Spleen (tissue), 11 donors: ENCODE data around the gene IL33. TPM values are rescaled to one million over a fixed set of nuclear protein-coding genes. Genes with fewer than 3 reads are reported as not detected.

Experiments
- DNase-seq: peaks from one replicate; pipeline ENCODE4 v3.0.0-alpha.2; 2020
- H3K27ac ChIP-seq, 8 donors: fragments of 200-600 bp; sonication (generic) in 7 of 8; 1 replicate in 4 of 8; 2 replicates in 4 of 8; pipeline versions ENCODE4 v1.5.0 to v1.8.0; 2016 to 2021; ENCODE audit warnings: inconsistent platforms in 4 of 8, mild to moderate bottlenecking in 4 of 8, moderate library complexity in 1 of 8
- H3K27me3 ChIP-seq, 7 donors: fragments of 200-600 bp; sonication (generic) in 6 of 7; replicated peaks in 1 of 7; 1 replicate in 4 of 7; 2 replicates in 3 of 7; pipeline versions ENCODE4 v1.5.0 to v1.8.0; 2016 to 2021; ENCODE audit warnings: inconsistent platforms in 3 of 7, mild to moderate bottlenecking in 1 of 7
- H3K36me3 ChIP-seq, 6 donors: fragments of 200-600 bp; sonication (generic) in 5 of 6; 1 replicate in 4 of 6; 2 replicates in 2 of 6; pipeline versions ENCODE4 v1.5.0 to v1.8.0; 2016 to 2021; ENCODE audit warnings: inconsistent platforms in 2 of 6
- H3K4me1 ChIP-seq, 6 donors: fragments of 200-600 bp; sonication (generic) in 5 of 6; 1 replicate in 3 of 6; 2 replicates in 3 of 6; pipeline versions ENCODE4 v1.5.0 to v1.8.0; 2016 to 2021; ENCODE audit warnings: inconsistent platforms in 3 of 6
- H3K4me3 ChIP-seq, 8 donors: fragments of 200-600 bp; sonication (generic) in 7 of 8; 1 replicate in 4 of 8; 2 replicates in 4 of 8; pipeline versions ENCODE4 v1.5.0 to v1.8.0; 2016 to 2021; ENCODE audit warnings: inconsistent platforms in 4 of 8, mild to moderate bottlenecking in 4 of 8, moderate library complexity in 2 of 8
- H3K9me3 ChIP-seq, 8 donors: fragments of 200-600 bp; sonication (generic) in 7 of 8; 1 replicate in 4 of 8; 2 replicates in 4 of 8; pipeline versions ENCODE4 v1.5.0 to v1.8.0; 2016 to 2021; ENCODE audit warnings: inconsistent platforms in 4 of 8
- POLR2A ChIP-seq, 3 donors: fragments of 450-650 bp; IDR thresholded peaks; one replicate each; pipeline ENCODE4 v1.5.1; 2017; ENCODE audit warnings: antibody characterized with exemption in 3 of 3, mild to moderate bottlenecking in 1 of 3
- POLR2AphosphoS5 ChIP-seq, 3 donors: sonication (generic); formaldehyde crosslinking; IDR thresholded peaks; one replicate each; pipeline ENCODE4 v1.5.1; 2017; ENCODE audit warnings: antibody characterized with exemption in 3 of 3
- WGBS, 5 donors: extraction: QIAGEN DNeasy Blood & Tissue Kit in 3 of 5; methylation state at CpG; one replicate each; pipeline versions ENCODE4 v1.1.5 to v1.1.7; 2013 to 2018; 5-methylcytosine and 5-hydroxymethylcytosine counted together
- intact Hi-C: fragments of 100-400 bp; cut with DNase I; formaldehyde crosslinking; loops from one replicate; pipeline ENCODE4 v1.15.0; 2023; ENCODE audit warnings: low total_unique reads
- polyA plus RNA-seq, 3 donors: library from polyadenylated mRNA; stranded (reverse); fragments of 200-250 nt; gene quantifications; one replicate each; pipeline ENCODE4 v1.2.1, GENCODE V29; 2013
- total RNA-seq, 7 donors: library from RNA; depleted of rRNA in 3 of 7; stranded (reverse); fragments of >200 nt in 3 of 7; fragmentation: NEBNext Ultra II Directional in 4 of 7; extraction: Animal tissue kit (Norgen Biotek cat#: 25700) in 4 of 7; gene quantifications; one replicate each; pipeline versions ENCODE4 v1.1.0 to v1.2.1, GENCODE V29; 2016 to 2021
- TF ChIP-seq, protein P1 (sequence below), 11 experiments: fragments of 200-600 bp in 7 of 11; fragments of 450-650 bp in 4 of 11; sonication (generic) in 4 of 11; IDR thresholded peaks in 8 of 11; conservative IDR thresholded peaks in 3 of 11; 1 replicate in 7 of 11; 2 replicates in 4 of 11; pipeline versions ENCODE4 v1.4.0 to v1.8.0; 2016 to 2021; ENCODE audit warnings: antibody characterized with exemption in 11 of 11, inconsistent platforms in 4 of 11, mild to moderate bottlenecking in 1 of 11
- donor health status: healthy with polysubstance abuse.
- donor health status: DM: no; HTN: no; CAD: no; lungs with moderate emphysema.
- donor health status: DM: no; HTN: no; CAD: no.
- donor health status: Bipolar disorder and iron deficiency.
- donor health status: healthy.
- donor health status: DM: no; HTN: no; CAD: no.
- donor health status: DM: yes; HTN: yes; CAD: no.

The IL33 gene
- total and polyA plus RNA-seq, 10 donors, result 2.7 to 18.9 (median 11.2) TPM

DNA sequence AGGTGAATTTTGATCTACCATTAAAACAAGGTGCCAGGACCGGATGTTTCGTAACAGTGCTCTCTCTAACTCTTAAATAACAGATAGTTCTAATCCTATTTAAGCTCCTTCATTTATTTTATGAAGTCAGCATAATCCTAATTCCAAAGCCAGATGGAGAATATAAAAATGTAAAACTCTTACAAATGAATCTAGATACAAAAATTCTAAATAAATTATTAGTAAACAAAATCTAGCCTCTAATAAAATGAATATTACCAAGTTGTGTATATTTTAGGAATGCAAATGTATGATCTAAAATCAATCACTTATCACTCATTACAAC, 32.4 kb upstream of the IL33 start:
- Histone ChIP-seq H3K4me1 (no peaks in the 10 kb centered on the region), H3K9me3 (no peaks in the 10 kb centered on the region), H3K36me3 (no peaks in the 10 kb centered on the region), H3K27ac (no peak overlapping the region), H3K4me3 (no peak overlapping the region), H3K27me3 (no peaks in the 10 kb centered on the region)
- intact Hi-C loops, result no loop called here
- 87 to 97% (median 95%) methylated on average over 2 of the region's 2 CpGs for WGBS, 5 donors
- no peak for DNase-seq
- no peak for TF ChIP-seq POLR2A (IDR thresholded peaks at IDR 0.05)
- TF ChIP-seq, protein P1, sequence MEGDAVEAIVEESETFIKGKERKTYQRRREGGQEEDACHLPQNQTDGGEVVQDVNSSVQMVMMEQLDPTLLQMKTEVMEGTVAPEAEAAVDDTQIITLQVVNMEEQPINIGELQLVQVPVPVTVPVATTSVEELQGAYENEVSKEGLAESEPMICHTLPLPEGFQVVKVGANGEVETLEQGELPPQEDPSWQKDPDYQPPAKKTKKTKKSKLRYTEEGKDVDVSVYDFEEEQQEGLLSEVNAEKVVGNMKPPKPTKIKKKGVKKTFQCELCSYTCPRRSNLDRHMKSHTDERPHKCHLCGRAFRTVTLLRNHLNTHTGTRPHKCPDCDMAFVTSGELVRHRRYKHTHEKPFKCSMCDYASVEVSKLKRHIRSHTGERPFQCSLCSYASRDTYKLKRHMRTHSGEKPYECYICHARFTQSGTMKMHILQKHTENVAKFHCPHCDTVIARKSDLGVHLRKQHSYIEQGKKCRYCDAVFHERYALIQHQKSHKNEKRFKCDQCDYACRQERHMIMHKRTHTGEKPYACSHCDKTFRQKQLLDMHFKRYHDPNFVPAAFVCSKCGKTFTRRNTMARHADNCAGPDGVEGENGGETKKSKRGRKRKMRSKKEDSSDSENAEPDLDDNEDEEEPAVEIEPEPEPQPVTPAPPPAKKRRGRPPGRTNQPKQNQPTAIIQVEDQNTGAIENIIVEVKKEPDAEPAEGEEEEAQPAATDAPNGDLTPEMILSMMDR (IDR thresholded peaks at IDR 0.05 in 8 of 11, conservative IDR thresholded peaks at IDR 0.05 in 3 of 11), result no peak
- TF ChIP-seq POLR2AphosphoS5 (IDR thresholded peaks at IDR 0.05), result no peak

DNA sequence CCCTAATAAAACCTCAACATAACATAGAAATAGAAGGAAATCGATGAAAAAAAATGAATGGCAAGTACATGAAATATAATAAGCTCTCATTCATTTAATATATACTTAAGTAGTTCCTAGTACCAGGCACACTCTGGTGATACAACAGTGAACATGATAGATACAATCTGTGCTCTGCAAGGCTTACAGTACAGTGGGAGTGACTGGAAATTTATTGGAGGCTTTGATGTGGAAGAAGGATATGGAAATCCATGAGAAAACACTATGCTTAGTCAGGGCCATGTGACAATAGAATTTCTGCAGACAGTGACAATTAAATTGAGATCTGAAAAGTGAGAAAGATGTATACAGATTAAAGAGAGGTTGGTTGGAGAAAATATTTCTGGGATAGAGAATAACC, 32.0 kb upstream of the IL33 start:
- no peak overlapping the region for H3K4me3 ChIP-seq
- H3K4me1 ChIP-seq, result no peaks in the 10 kb centered on the region
- intact Hi-C loops, result no loop called here
- H3K27me3 ChIP-seq, result no peaks in the 10 kb centered on the region
- H3K36me3 ChIP-seq, result no peaks in the 10 kb centered on the region
- H3K27ac ChIP-seq, result no peak overlapping the region
- no peak for DNase-seq
- TF ChIP-seq, protein P1 (IDR thresholded peaks at IDR 0.05 in 8 of 11, conservative IDR thresholded peaks at IDR 0.05 in 3 of 11), result no peak
- no peak for TF ChIP-seq POLR2A (IDR thresholded peaks at IDR 0.05)
- no peak for TF ChIP-seq POLR2AphosphoS5 (IDR thresholded peaks at IDR 0.05)
- 77 to 84% (median 83%) methylated on average over 1 of the region's 1 CpG for WGBS, 5 donors
- H3K9me3 ChIP-seq, result no peaks in the 10 kb centered on the region

DNA sequence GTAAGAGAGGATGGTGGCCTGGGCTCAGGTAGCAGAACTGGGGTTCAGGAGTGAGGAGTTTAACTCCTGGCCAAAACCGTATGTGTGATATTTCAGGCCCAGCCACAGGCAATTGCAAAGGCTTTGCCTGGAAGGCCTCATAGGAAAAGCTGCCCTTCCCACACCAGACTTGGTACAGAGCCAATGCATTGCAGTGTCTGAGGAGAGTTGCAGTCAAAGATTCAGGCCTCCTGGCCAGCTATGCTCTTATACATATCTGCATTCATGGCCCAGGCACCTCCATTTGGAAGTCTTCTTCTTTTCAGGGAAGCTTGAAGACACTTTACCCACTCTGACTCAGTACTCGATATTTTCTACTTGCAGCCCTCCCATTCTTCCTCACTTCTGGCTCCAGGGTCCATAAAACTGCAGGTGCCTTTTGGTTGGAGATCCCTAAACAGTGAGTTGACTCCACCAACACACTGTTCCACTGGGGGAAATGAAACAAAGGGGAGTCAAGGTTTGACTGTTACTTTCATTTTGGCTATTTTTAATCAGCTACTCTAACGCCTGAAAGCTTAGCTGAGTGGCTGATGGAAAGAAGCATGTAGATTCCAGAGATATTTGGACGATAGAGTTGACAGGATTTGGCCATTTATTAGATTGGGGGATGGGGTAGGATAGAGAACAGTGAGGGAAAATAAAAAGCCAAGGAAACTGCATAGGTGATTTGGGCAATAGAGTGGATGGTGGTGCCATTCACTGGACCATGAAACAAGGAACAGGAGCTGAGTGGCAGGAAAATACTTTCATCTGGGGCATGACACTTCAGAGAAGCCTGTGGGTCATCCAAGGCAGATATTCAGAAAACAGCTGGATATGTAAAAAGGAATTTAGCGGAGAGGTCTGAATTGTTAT, 30.6 kb upstream of the IL33 start:
- 55 to 68% (median 63%) methylated on average over 5 of the region's 5 CpGs for WGBS, 5 donors
- Histone ChIP-seq H3K27me3 (no peaks in the 10 kb centered on the region), H3K36me3 (no peaks in the 10 kb centered on the region), H3K4me3 (no peak overlapping the region), H3K27ac (no peak overlapping the region), H3K4me1 (no peaks in the 10 kb centered on the region), H3K9me3 (no peaks in the 10 kb centered on the region)
- TF ChIP-seq POLR2A (IDR thresholded peaks at IDR 0.05) (no peak), POLR2AphosphoS5 (IDR thresholded peaks at IDR 0.05) (no peak)
- TF ChIP-seq, protein P1 (IDR thresholded peaks at IDR 0.05 in 8 of 11, conservative IDR thresholded peaks at IDR 0.05 in 3 of 11), result no peak
- intact Hi-C loops, result no loop called here
- DNase-seq, result no peak

DNA sequence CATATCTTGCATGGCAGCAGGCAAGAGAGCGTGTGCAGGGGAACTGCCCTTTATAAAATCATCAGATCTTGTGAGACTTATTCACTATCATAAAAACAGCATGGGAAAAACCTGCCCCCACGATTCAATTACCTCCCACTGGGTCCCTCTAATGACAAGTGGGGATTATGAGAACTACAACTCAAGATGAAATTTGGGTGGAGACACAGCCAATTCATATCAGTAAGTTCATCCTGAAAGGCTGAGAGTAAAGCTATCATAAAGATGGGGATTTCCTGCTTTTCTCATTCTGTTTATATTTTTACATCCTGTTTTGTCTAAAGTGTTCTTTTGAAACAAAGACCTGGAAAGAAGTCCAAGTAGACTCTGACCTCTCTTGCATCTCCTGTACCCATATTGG, 28.9 kb upstream of the IL33 start:
- Histone ChIP-seq H3K36me3 (no peaks in the 10 kb centered on the region), H3K27me3 (no peaks in the 10 kb centered on the region), H3K27ac (no peak overlapping the region), H3K9me3 (no peaks in the 10 kb centered on the region), H3K4me1 (no peaks in the 10 kb centered on the region), H3K4me3 (no peak overlapping the region)
- intact Hi-C loops, result no loop called here
- TF ChIP-seq, protein P1 (IDR thresholded peaks at IDR 0.05 in 8 of 11, conservative IDR thresholded peaks at IDR 0.05 in 3 of 11), result no peak
- TF ChIP-seq POLR2AphosphoS5 (IDR thresholded peaks at IDR 0.05), result no peak
- TF ChIP-seq POLR2A (IDR thresholded peaks at IDR 0.05), result no peak
- no peak for DNase-seq
- WGBS, 5 donors, result 53 to 70% (median 68%) methylated on average over 2 of the region's 2 CpGs
